Posterior vena cava (tissue), 2 donors: Measurements from ENCODE around the gene GATAD2A. TPM values are rescaled to one million over a fixed set of nuclear protein-coding genes. Genes with fewer than 3 reads are reported as not detected.

ENCODE experiments used
- DNase-seq: peaks from one replicate; pipeline ENCODE4 v3.0.0-alpha.2; 2020; ENCODE audit warnings: low spot score
- intact Hi-C, 2 donors: fragments of 100-400 bp; cut with DNase I; formaldehyde crosslinking; loops; one replicate each; pipeline versions ENCODE4 v1.14.1 to v1.14.2; 2022 to 2023
- total RNA-seq, 2 donors: library from RNA; stranded (reverse); fragmentation: NEBNext Ultra II Directional; extraction: Animal tissue kit (Norgen Biotek cat#: 25700); gene quantifications; one replicate each; pipeline ENCODE4 v1.2.1, GENCODE V29; 2021
- donor health status: DM: yes; HTN: yes; CAD: no.
- donor health status: DM: yes; HTN: yes; CAD: no.

The GATAD2A gene
- total RNA-seq, 2 donors from 2014 or later: 54.3 to 70.9 TPM

DNA sequence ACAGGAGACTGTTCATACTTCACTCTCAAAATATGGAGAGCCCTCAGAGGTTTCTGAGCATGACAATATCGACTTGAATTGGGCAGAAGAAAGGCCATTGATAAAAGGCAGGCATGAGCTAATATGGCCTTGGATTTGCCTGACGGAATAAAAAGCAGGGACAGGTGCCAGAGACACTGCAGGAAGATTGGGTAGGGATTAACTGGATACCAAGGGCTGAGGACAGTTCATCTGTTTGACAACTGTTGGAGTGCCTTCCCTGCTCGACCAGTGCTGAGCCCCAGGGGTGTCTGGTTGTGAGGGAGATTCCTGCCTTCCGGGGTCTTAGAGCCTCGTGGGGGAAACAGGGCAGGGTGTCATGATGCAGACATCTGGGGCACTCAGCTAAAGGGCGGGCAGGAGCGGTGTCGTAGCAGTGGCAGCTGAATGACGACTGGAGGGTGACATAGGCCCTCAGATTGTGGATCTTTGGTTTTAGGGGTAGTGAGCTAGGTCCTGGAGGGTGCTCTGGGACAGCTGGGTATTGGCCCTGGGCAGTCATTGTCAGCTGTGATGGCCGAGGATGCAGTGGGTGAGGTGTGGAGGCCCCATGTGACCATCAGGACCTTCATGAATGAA, 12.3 kb downstream of the GATAD2A start:
- DNase-seq: no peak
- intact Hi-C loops: no loop called here

DNA sequence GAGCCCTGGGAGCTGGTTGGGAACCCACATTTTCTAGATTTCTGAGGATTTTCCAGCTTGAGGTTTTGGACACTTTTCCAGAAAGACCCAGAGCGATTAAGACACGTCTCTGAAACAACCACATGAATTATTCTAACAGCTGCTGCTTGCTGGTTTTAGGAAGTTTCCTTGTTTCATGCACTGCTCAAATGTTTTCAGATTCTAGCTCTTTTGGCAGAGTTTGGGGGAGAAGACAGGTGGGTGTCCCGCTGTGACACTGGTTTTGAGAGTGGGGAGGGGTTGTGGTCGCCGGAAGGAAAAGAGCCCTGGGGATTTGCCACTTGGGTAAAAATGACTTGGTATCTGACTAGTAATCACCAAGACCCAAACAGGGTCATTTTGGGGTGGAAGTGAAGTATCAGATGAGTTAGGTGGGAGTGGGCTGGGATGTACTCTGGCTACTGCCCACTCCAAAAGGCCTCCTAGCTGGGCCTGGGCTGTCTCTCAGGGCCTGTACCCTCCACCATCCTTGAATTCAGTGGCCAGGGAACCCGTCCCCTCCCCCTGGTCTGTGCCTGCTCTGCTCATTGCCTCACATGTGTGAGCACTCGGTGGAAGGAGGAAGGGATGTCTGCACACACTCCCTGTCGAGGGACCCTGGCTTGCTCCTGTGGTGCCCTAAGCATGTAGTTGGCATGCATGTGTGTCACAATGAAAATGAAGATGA, 13.2 kb downstream of the GATAD2A start:
- no peak for DNase-seq
- intact Hi-C loops: no loop called here

DNA sequence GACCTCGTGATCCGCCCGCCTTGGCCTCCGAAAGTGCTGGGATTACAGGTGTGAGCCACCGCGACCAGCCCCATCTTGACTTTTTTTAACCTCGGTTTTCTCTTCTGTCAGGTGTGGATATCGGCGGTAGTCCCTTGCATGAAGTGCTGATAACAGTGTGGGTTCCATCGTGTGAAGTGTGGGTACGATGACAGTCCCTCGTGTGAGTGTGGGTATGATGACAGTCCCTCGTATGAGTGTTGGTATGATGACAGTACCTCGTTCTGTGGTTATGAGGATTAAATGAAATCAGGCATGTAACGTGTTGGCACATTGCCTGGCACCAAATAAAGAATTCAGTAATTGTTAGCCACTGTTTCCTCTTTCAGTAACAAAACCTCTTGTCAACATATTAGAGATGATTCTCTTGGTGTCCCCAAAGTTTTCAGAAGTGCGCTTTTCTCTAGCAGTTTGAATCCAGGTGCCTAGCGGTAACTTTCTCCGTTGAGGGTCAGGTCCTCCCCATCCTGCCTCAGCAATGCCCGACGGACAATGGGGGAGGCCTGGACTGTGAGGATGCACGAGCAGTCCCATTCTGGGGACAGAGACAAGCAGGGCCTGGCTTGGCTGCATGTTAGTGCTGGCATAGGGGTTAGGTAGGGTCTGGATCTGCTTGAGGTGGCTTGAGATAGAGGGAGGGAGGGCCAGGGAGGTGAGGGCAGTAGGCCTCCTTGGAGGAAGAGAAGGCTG, 15.3 kb downstream of the GATAD2A start:
- DNase-seq: no peak
- intact Hi-C loops: no loop called here

DNA sequence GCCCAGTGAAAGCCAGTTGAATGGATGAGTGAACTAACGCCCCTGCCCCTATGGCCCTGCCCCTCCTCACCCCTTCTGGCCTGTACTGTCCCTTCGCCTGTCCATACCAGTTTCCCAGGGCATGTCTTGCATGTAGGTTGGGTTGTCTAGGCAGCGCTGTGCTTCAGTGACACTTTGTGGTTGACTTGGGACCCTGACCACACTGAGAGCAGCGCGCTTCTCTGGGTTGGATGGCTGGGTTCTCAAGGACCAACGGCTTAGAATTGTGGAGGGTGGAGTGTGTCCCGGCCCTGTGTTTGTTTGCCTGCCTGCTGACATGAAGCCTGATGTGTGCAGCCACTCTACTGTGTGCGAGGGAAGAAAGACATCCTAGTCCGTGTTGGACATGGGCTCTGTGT, 15.8 kb downstream of the GATAD2A start:
- DNase-seq: no peak
- intact Hi-C loops: no loop called here

DNA sequence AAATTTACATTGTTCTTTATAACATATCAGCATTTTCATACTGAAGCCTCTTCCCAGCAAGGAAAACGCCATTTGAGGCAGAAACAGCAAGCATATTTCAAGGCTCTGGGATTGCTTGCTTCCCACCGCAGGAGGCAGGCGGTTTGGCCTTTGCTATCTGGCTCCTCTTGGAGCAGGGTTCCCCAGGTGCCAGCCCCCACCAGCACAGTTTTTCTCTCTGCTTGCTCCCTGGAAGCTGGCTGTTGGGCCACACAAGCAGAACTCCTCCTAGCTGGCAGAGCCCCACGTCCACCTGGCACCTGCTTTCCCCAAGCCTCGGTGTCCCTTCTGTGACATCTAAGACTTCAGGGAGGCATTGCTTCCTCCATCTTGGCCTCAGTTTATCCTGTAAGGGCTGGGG, 16.7 kb downstream of the GATAD2A start:
- DNase-seq: no peak
- intact Hi-C loops: no loop called here

- no peak for DNase-seq
- intact Hi-C loops: no loop called here
Observed at GRCh38 chr19:19423322-19423721, 17.8 kb downstream of the GATAD2A start.

GRCh38 chr19:19425170-19425875, 19.8 kb downstream of the GATAD2A start:
- intact Hi-C loops: no loop called here

DNA sequence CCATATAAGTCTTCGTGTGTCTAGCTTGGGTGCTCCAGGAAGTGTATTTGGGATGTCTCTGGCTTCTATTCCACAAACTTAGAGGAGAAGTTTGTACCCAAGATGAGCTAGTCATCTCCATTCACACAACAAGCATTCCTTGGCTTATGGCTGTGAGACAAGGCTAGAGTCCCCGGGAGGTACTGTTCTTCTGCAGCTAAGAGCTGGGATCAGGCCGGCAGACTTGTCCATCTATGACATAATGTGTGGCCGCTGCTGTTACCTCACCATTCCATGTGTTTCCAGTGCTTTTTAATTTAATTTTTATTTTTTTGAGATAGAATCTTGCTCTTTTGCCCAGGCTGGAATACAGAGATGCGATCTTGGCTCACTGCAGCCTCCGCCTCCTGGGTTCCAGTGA, 20.7 kb downstream of the GATAD2A start:
- DNase-seq: no peak
- intact Hi-C loops: no loop called here

More at GRCh38 chr19:19425170-19425875, 19.8 kb downstream of the GATAD2A start:
- DNase-seq: no peak

DNA sequence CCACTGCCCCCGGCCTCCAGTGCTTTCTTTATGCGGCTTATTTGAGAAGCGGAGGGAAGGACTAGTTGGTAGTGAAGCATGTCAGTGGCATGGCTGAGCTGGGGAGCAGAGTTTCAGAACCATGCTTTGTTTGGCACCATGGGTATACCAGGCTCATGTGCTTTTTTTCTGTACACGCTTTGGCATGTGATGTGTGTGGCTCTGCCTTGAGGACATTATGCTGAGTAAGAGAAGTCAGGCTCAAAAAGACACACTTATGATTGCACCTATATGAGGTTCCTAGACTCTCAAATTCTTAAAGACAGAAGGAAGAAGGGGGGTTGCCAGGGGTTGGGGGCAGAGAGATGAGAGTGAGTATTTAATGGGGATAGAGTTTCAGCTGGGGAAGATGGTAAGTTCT, 21.3 kb downstream of the GATAD2A start:
- intact Hi-C loops: no loop called here

GRCh38 chr19:19427302-19427701, 21.8 kb downstream of the GATAD2A start:
- no peak for DNase-seq
- intact Hi-C loops: no loop called here

More for the DNA sequence above, 21.3 kb downstream of the GATAD2A start:
- DNase-seq: no peak

DNA sequence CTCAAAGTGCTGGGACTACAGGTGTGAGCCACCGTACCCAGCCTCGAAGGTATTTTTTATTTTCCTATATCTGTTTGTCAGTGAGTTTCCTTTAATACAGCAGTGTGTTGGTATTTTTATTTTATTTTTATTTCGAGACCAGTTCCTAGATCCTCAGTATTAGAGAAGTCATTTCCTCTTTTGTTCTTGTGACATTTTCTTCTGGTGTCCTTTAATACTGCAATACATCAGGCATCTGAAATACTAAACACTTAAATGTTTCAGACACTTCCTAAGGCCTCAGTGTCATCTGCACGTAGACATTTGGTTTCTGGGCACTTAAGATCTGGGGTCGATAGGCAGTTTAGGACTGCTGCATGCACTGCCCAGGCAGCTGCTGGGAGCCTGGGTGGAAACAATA, 22.5 kb downstream of the GATAD2A start:
- intact Hi-C loops: no loop called here
- DNase-seq: no peak

DNA sequence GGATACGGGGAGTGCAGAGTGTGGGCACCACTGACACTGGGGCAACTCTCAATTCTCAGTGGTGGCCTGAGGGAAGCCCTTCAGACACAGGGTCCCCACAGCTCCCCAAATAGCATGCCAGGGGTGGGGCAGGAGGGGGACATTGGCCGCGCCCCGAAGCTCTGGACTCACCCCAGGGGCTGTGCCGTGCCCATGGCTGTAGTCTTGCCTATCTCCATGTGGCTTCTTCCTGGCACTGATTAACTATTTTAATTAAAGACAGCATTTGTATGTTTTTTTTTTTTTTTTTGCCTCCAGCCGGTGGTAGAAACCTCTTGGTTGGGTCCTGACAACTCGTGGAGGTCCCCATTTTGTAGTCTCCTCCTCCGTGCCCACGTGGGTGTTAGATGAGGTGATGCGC, 23.3 kb downstream of the GATAD2A start:
- DNase-seq: no peak
- intact Hi-C loops: no loop called here

GRCh38 chr19:19429361-19429760, 23.9 kb downstream of the GATAD2A start:
- intact Hi-C loops: no loop called here

DNA sequence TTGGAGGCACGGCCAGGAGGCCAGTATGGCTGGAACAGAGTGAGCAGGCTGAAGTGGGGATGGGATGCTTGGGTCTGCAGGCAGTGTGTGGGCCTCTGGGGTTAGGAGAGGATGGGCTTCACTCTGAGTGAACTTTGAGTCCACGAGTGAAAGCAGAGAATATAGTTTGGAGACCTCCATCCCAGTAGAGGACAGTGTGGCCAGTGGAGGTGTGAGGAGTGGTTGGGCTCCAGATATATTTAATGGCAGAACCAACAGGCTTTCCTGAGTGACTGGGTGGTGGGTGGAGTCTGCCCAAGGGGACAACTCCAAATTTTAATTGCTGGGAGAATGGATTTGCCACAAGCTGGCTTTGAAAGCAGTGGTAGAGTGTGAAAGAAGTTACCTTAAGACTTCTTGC, 27.3 kb downstream of the GATAD2A start:
- intact Hi-C loops: no loop called here
- no peak for DNase-seq

More at GRCh38 chr19:19429361-19429760, 23.9 kb downstream of the GATAD2A start:
- DNase-seq: no peak

DNA sequence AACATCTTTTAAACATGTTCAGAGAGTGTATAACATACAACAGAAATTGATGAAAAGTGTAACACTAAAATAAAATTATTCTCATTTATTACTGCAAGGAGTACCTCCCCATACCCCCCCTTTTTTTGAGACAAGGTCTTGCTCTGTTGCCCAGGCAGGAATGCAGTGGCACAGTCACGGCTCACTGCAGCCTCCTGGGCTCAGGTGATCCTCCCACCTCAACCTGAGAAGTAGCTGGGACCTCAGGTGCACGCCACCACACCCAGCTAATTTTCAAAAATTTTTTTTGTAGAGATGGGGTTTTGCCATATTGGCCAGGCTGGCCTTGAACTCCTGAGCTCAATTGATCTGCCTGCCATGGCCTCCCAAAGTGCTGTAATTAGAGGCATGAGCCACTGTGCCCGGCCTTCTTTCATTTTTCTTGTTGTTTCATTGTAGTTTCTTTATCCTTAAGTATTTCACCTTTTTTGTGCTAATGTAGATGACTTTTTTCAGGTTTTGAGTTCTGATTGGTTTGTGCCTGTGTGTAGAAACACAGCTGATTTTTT, 28.3 kb downstream of the GATAD2A start:
- no peak for DNase-seq
- intact Hi-C loops: no loop called here

- intact Hi-C loops: no loop called here
- DNase-seq: no peak
Observed at GRCh38 chr19:19434483-19435045, 29.1 kb downstream of the GATAD2A start.

DNA sequence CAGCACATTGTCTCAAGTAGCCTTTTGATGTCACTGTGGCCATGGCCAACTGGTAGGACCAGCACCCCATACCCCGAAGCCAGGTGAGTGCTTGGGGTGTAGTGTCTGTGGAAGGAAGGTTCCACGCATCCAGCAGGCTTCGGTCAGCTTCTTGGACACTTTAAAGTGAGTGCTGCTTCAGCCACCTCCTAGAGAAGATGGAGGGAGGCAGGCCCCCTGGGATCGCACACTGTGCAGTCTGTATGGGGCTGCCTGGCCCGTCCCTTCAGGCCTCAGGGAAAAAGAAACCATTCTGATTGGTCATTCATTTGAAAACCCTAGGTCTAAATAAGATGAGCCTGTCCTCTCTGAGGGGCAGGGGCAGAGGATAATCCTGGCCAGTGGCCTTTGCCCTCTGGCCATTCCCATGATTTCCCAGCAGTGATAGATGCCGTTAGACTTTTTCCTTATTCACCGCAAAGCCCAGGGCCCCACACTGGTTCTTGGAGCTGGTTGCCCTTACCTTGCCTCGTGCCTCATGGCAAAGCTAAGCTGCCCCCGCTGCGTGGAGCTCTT, 30.7 kb downstream of the GATAD2A start:
- intact Hi-C loops: no loop called here
- no peak for DNase-seq

DNA sequence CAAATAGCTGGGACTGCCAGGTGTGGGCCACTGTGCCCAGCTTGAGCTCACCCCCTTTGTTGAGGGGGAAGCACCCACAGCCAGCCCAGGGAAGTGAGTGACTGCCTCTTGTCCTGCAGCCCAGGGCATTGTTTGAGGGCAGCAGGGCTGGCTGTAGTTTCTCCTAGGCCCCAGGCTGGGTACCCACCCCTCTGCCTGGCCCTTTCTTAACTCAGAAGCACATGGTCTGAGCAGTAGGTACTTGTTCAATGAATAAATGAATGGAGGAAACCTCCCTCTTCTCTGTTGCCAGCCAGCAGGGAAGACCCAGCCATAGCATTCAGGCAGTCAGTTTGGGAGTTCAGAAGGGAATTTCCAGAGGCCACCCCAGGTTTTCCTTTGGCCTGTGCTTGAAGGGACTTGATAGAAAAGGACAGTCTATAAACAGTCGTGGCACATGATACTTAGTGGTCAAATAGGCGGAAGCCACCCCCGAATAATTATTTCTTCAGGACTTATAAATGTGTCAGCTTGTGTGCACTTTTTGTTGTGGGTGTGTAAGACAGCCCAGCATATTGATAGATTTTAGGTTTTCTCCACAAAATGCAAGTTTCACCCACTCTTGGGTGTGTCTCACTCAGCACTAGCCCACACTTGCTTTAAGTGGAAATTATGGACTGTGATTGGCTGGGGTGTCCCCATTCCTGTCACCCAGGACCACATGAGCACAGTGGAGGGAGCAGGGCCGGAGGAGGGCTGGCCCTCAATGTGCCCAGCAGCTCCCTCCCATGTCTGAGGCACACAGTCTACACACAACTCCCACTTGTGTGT, 33.1 kb downstream of the GATAD2A start:
- intact Hi-C loops: no loop called here
- no peak for DNase-seq
